Tibial nerve (tissue), 4 donors: Measurements from ENCODE around the gene CENPP.

Experiments used
- CTCF ChIP-seq, 5 experiments: fragments of 200-600 bp in 3 of 5; fragments of 450-650 bp in 2 of 5; sonication (generic) in 3 of 5; IDR thresholded peaks; one replicate each; pipeline ENCODE4 v1.5.1; 2016 to 2019; ENCODE audit warnings: antibody characterized with exemption in 5 of 5, mild to moderate bottlenecking in 3 of 5, moderate library complexity in 2 of 5
- EP300 ChIP-seq, 2 donors: sonication (generic); formaldehyde crosslinking; IDR thresholded peaks; one replicate each; pipeline ENCODE4 v1.6.1; 2017; ENCODE audit warnings: antibody characterized with exemption in 2 of 2, mild to moderate bottlenecking in 1 of 2
- POLR2A ChIP-seq, 2 donors: fragments of 450-650 bp; IDR thresholded peaks; one replicate each; pipeline ENCODE4 v1.6.1; 2017; ENCODE audit warnings: antibody characterized with exemption in 2 of 2, mild to moderate bottlenecking in 2 of 2, moderate library complexity in 2 of 2

GRCh38 chr9:92639791-92640271, 314.1 kb downstream of the CENPP start:
- TF ChIP-seq CTCF (IDR thresholded peaks at IDR 0.05) (no peak), POLR2A (IDR thresholded peaks at IDR 0.05) (no peak), EP300 (IDR thresholded peaks at IDR 0.05) (no peak)
